CD4-positive, alpha-beta T cell treated with Interleukin-4 for 4 hours (primary cell): ENCODE measurements around the gene TMEM217.
A peak's percentile ranks its signal among the peaks of the same experiment; 100 is the strongest.

Experiments
- DNase-seq: peaks from one replicate; pipeline ENCODE4 v3.0.0-alpha.2; 2020

Gene TMEM217

DNA sequence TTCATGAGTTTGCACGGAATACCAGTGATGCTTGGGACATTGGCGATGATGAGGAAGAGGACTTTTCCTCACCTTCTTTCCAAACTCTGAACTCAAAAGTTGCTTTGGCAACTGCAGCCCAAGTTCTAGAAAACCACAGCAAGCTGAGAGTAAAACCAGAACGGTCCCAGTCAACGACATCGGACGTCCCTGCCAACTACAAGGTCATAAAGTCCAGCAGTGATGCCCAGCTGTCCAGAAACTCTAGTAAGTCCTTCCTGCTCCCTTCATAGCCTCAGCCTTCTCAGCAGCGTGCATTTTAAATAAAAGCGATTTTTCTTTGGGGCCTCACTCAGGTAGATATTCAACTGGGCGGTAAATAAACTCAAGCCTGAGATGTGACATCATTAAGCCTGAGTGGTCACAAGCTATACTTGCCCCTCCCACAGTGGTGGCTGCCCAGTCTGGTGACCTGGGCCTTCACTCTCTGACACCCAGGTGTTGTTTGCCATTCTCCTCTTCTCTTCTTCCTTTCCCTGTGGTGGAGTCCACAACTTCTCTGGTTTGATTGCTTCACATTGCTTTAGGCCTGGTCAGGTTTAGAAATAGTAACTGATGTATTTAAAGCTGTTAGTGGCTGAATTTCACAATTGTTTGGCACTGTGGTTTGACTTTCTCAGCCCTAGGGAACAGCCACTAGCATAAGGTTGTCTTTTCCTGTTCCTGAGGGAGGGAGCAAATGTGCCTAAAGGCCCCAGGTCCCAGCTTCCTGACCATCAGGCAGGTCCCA, 21.6 kb upstream of the TMEM217 start:
- DNase-seq: no peak

DNA sequence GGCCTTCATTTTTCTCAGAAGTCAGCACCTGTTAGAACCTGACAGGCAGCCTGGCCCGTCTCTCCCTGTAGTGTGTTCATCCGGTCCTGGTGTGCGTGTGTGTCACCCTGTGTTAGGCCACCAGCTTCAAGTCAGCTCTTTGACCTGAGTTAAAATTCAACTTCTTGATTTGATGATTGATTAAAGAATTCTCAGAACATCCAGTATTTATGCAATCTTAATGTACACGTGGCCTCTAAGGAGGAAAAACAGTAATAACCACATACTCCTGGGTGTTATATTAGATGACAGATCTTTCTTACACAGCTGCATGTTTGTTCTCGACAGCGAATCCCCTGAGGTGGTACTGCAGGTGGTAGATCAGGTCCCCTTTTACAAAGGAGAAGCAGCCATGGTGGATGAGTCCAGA, 19.1 kb upstream of the TMEM217 start:
- no peak for DNase-seq

- DNase-seq: no peak
Observed at GRCh38 chr6:37275350-37275749, 17.4 kb upstream of the TMEM217 start.

GRCh38 chr6:37273690-37274089, 15.7 kb upstream of the TMEM217 start:
- no peak for DNase-seq

GRCh38 chr6:37272834-37273566, 15.1 kb upstream of the TMEM217 start:
- DNase-seq: no peak

DNA sequence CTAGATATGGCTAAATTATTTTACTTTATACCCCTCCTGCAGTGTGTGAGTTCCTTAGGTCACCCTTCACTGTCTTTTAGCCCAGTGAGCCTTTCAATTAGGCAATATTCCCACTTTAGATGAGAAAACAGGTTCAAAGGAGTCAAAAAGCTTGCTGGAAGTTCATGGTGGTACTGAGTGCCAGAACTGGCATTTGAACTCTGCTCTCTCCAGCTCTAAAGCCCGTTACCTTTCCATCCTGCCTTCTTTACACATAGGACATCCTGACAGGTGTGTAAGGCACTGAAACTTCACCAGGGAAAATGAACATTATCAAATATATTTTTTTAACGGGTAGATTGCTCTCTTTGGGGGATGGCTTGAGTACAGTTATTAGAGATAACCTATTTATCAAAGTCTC, 11.2 kb upstream of the TMEM217 start:
- no peak for DNase-seq

- DNase-seq: no peak
Observed at GRCh38 chr6:37265860-37266259, 7.9 kb upstream of the TMEM217 start.

- DNase-seq: no peak
Observed at GRCh38 chr6:37265001-37265400, 7.1 kb upstream of the TMEM217 start.

DNA sequence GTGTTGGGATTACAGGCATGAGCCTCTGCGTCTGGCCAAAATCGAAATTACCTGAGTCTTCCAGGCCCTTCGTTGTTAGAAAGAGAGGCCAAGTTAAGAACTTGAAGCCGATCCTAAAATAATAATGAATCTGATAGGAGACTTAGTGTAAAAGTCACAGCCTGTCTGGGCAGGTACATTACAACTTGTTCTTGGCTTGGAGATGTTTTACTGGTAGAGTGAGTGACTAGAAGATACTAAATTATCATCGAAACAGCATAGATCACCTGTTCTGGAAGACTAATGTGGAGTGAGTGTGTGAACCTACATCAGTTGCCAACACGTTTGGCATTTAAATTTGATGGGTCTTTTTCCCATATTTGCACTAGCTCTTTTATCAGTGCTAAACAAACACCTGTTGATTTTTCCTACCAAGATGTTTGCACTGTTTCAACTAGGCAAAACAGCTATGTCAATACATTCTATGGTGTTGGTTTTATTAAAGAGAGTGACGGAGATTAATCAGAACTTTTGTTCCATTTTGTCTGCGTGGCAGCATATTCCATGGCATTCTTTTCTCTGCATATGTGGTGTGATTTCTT, 4.6 kb upstream of the TMEM217 start:
- DNase-seq: no peak

DNA sequence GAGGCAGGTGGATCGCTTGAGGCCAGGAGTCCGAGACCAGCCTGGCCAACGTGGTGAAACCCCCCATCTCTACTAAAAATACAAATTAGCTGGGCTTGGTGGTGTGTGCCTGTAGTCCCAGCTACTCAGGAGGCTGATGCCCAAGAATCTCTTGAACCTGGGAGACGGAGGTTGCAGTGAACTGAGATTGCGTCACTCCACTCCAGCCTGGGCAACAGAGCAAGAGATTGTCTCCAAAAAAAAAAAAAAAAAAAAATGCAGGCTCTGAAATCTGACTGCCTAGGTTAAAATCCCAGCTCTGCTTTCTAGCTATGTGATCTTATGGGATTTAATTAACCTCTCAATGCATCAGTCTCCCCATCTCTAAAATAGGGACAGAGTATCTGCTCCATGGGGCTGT, 3.3 kb upstream of the TMEM217 start:
- no peak for DNase-seq

DNA sequence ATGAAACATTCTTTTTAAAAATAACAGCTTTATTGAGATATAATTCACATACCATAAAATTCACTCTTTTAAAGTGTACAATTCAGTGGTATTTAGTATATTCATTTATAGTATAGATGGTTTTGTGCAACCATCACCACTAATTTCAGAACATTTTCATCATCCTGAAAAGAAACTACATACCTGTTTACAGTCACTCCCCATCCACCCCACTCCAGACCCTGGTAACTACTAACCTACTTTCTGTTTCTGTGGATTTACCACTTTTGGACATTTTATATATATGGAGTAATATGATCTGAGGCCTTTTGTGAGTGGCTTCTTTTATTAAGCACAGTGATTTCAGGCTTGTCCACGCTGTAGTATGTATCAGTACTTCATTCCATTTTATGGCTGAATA, 2.5 kb upstream of the TMEM217 start:
- DNase-seq: no peak

DNA sequence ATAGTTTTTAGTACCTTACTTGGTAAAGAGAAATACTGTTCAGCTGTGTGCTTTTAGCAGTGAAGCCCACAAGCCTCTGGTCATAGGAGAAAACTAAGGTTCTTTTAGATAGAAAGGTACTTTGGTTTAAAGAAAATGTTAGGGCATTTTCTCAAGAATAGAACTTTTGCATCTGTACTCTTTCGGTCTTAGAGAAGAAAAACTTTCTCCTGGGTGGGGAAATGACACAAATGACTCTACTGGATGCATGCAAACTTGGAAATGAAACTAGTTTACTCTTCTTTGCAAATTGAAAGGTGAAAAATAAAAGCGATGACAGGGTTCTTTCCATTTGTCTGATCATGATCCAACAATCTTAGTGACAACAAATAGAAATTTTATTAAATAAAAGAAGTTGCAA, 2.1 kb upstream of the TMEM217 start:
- DNase-seq: no peak

GRCh38 chr6:37259191-37259590, 1.2 kb upstream of the TMEM217 start:
- peak; percentile 62 for DNase-seq

DNA sequence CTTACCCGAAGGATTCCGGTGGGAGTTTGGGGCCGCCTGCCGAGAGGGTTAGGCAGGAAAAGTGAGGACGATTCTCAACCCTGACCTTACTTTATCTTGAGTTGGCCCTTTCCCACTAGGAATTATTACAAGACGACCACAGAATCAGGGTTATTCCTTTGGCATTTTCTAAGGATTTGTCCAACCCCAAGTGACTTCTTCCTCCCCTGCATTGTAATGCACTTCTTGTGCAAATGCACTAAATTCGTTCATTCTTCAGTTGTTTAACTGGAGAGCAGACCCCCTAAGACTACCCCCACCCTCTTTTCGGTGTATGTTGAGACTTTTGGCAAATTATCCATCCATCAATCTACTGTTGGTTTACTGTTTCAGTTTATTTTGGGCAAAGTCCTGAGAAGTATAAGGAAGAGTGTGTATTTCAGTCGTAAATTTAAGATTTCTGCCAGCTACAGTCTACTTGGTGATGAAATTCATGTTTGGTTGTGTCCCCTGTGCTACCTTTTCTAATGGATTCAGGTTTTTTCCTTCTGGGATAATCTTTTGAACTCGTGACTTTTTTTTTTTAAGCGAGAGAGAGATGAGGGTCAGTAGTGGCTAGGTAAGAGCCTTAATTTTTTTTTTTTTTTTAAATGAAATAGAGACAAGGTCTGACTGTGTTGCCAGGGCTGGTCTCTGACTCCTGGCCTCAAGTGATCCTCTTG, 611 bp upstream of the TMEM217 start:
- no peak for DNase-seq

GRCh38 chr6:37257320-37257633, 667 bp downstream of the TMEM217 start:
- DNase-seq: no peak

DNA sequence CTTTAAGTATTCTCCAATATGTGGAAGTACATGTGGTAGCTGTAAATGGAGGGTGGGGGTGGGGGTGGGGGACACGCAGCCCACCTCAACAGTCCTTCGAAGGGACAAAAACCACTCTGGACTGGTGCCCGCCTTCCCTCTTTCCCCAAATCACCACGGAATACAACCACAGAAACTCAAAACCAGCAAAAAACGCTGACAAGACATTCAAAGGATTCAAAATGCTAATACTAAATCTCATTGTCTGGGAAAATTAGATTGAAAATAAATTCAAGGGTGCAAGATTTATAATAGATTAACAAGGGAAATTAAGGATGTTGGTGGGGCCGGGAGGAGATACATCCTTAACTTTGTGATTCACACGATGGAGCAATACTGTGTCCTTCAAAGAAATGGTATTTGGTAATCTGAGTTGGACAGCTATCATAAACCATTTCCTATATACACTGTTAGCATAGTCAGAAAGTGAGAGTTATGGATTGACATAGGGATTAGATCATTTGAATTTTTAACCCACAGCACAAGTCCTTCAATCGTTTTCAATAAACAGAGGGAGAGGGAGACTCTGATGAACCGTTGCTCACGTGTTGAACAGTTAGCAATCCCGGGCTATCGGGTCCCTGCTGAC, 1.1 kb downstream of the TMEM217 start:
- DNase-seq: no peak

- DNase-seq: no peak
Observed at GRCh38 chr6:37254881-37255280, 3.1 kb downstream of the TMEM217 start.

DNA sequence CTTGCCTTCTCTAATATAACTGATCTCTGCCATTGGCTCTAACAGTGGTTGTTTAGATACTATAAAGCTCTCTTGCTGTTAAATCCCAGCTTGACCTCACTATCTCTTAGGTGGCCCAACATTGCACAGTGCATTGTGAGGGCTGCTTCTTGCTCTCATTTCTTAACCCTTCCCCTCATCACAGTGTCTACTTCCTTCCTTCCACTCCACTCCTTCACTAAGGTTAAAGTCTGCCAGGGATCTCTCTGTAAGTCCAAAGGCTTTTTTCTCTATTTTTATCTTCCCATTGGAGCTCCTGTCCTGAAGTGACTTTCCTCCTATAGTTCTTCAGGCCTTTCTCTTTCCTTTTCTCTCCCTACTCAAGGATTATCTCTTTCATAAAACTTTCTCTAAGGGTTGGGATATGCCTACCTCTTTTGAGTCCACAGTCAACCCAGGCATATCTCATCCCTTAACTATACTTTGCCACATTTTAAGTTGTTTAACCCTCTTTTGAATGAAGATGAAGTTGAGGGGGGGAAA, 4.4 kb downstream of the TMEM217 start:
- no peak for DNase-seq

- DNase-seq: no peak
Observed at GRCh38 chr6:37251211-37251780, 6.6 kb downstream of the TMEM217 start.

GRCh38 chr6:37244430-37245310, 13.3 kb downstream of the TMEM217 start:
- no peak for DNase-seq

DNA sequence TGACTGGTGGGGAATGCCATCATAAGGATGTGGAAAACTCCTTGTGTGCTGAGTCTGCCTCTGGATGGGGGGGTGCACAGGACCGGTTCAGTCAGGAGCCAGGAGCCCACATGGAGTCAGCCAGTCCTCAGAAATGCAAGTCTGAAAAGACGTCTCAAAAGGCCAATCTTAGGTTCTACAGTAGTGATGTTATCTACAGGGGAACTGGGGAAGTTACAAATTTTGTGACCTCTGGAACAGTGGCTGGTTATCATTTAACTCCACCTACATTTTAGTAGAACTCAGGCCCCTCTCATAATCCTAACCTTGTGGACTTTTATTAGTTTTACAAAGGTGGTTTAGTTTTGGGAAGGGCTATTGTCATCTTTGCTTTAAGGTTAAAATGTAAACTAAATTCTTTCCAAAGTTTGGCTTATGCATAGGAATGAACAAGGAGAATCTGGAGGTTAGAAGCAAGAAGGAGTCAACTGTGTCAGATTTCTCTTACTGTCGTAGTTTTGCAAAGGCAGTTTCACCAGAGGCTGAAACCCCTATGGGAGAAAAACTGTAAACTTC, 14.1 kb downstream of the TMEM217 start:
- no peak for DNase-seq
